K562 treated with DMSO at 1 percent for 48 hours (cell line): Measurements from ENCODE around the gene ARSA. TPM values are rescaled to one million over a fixed set of nuclear protein-coding genes. Genes with fewer than 3 reads are reported as not detected.

Experiments used
- total RNA-seq: library from RNA; unstranded; fragments of 300-600 nt; gene quantifications from 2 replicates; pipeline ENCODE4 v1.2.3, GENCODE V29; 2022; ENCODE audit warnings: low replicate concordance; ENCODE audit errors: extremely low read depth

ARSA gene
- not detected in 2 replicates for total RNA-seq

GRCh38 chr22:50627642-50628542 is at the start of gene ARSA:
ARSA (minus strand) TSS chr22:50628152; CDS start chr22:50627779, 373 bp downstream.

GRCh38 chr22:50672471-50673230 is 44.7 kb upstream of the ARSA start, which contains the start of gene SHANK3:
SHANK3 (plus strand) TSS chr22:50672823.

GRCh38 chr22:50600538-50600937 is 27.4 kb downstream of the ARSA start, which contains the start of gene MAPK8IP2:
MAPK8IP2 (plus strand) TSS chr22:50600793; CDS start chr22:50600819, 26 bp downstream.

GRCh38 chr22:50582493-50583293 is 45.3 kb downstream of the ARSA start, which contains the start of gene CHKB:
CHKB (minus strand) TSS chr22:50582849; CDS start chr22:50582781, 68 bp downstream.

GRCh38 chr22:50577987-50578775 is 49.8 kb downstream of the ARSA start, which contains the start of gene CPT1B:
CPT1B (minus strand) TSS chr22:50578427; CDS start chr22:50577915, 512 bp downstream.

Other genes starting within 250 kb of the ARSA start
- 58.0 TPM in 1 of 2 replicates, not detected in the other for gene SBF1, start 153.1 kb downstream of the ARSA start, total RNA-seq
- not detected in 2 replicates for gene ADM2, start 146.6 kb downstream of the ARSA start, total RNA-seq
- not detected in 2 replicates for gene MIOX, start 141.3 kb downstream of the ARSA start, total RNA-seq
- gene LMF2, start 120.5 kb downstream of the ARSA start, total RNA-seq, result not detected in 2 replicates
- gene NCAPH2, start 119.9 kb downstream of the ARSA start, total RNA-seq, result not detected in 2 replicates
- gene SCO2, start 102.6 kb downstream of the ARSA start, total RNA-seq, result not detected in 2 replicates
- gene TYMP, start 98.1 kb downstream of the ARSA start, total RNA-seq, result not detected in 2 replicates
- not detected in 2 replicates for gene KLHDC7B, start 82.3 kb downstream of the ARSA start, total RNA-seq
- gene SYCE3, start 65.2 kb downstream of the ARSA start, total RNA-seq, result not detected in 2 replicates
- gene CPT1B, start 49.7 kb downstream of the ARSA start, total RNA-seq, result not detected in 2 replicates
- not detected in 2 replicates for gene CHKB, start 45.3 kb downstream of the ARSA start, total RNA-seq
- not detected in 2 replicates for gene MAPK8IP2, start 27.4 kb downstream of the ARSA start, total RNA-seq
- gene SHANK3, start 44.7 kb upstream of the ARSA start, total RNA-seq, result not detected in 2 replicates
- not detected in 2 replicates for gene ACR, start 110.1 kb upstream of the ARSA start, total RNA-seq
- gene RABL2B, start 155.5 kb upstream of the ARSA start, total RNA-seq, result not detected in 2 replicates